ENCODE data around the gene WNK1.

Gene WNK1

DNA sequence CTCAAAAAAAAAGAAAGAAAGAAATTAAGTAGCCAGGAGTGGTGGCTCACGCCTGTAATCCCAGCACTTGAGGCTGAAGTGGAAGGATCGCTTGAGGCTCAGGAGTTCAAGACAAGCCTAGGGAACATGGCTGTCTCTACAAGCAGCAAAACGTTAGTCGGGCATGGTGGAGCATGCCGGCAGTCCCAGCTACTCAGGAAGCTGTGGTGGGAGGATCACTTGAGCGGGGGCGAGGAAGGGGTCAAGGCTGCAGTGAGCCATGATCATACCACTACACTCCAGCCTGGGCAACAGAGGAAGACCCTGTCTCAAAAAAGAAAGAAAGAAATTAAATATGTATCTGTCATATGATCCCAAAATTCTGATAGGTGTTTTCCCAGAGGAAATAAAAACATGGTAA is 191.8 kb downstream of the WNK1 start:
- DNase-seq (ENCODE audit: low spot score in 2 of 2), result no peak
- peaks cover 8% of the 10 kb centered on the region; the same call in 1 of the 2 replicates for H3K4me1 ChIP-seq
- peaks cover 34% of the 10 kb centered on the region for H3K36me3 ChIP-seq (replicated peaks)
- in situ Hi-C loops (cut with MboI; ENCODE audit: low sequenced_read_pairs), result loop anchor here (10.0 to 25.0 kb wide), 2 partner anchors 369 to 643 kb away; partner anchors contain the start of gene FBXL14
- no peak overlapping the region for H3K4me3 ChIP-seq
- no peaks in the 10 kb centered on the region for H3K27me3 ChIP-seq (ENCODE audit: low read depth)
- H3K9me3 ChIP-seq, result no peaks in the 10 kb centered on the region

DNA sequence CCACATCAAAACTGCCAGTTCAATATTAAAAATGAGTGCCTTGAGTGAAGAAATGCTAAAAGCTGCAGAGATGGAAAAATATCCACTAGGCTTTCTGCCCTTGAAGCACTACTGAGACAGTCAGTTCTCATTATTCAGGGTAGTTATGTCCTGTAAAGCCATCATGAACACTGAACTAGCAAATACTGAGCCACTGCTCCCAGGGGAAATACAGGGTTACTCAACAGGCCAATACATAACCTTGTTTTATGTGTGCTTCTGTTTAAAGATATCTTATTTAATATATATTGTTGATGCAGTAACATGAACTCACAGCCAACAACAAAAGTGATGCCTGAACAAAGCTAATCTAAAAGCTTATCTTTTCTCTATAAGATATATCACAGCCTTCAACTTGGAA is 193.8 kb downstream of the WNK1 start:
- H3K36me3 ChIP-seq (replicated peaks), result peaks cover 25% of the 10 kb centered on the region
- no peak overlapping the region for H3K4me3 ChIP-seq
- peaks cover 8% of the 10 kb centered on the region; the same call in 1 of the 2 replicates for H3K4me1 ChIP-seq
- H3K27me3 ChIP-seq (ENCODE audit: low read depth), result no peaks in the 10 kb centered on the region
- H3K9me3 ChIP-seq, result no peaks in the 10 kb centered on the region
- in situ Hi-C loops (cut with MboI; ENCODE audit: low sequenced_read_pairs), result loop anchor here (10.0 to 25.0 kb wide), 2 partner anchors 371 to 641 kb away; partner anchors contain the start of gene FBXL14
- no peak for DNase-seq (ENCODE audit: low spot score in 2 of 2)

DNA sequence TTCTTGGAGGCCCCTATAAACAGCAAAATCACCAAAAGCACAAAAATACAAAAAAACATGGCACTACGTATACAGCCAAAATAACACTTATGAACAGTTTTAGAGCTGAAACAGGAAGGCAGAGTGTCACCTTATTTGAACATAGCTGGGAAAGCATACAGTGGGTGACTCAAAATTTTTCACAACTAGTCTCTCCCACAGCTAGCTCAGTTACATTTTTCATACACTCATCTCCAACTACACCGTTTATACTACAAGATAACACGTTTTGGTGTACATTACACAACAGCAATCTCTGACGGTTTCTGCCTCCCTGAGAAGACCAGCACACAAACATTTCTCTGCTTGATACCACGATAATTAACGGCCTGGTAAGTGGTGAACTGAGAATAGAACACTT is 194.3 kb downstream of the WNK1 start:
- Histone ChIP-seq H3K27me3 (ENCODE audit: low read depth) (no peaks in the 10 kb centered on the region), H3K4me1 (peaks cover 8% of the 10 kb centered on the region; the same call in 1 of the 2 replicates), H3K9me3 (no peaks in the 10 kb centered on the region), H3K36me3 (replicated peaks) (peaks cover 22% of the 10 kb centered on the region), H3K4me3 (no peak overlapping the region)
- no peak for DNase-seq (ENCODE audit: low spot score in 2 of 2)
- in situ Hi-C loops (cut with MboI; ENCODE audit: low sequenced_read_pairs), result loop anchor here (10.0 to 25.0 kb wide), 2 partner anchors 372 to 641 kb away; partner anchors contain the start of gene FBXL14

DNA sequence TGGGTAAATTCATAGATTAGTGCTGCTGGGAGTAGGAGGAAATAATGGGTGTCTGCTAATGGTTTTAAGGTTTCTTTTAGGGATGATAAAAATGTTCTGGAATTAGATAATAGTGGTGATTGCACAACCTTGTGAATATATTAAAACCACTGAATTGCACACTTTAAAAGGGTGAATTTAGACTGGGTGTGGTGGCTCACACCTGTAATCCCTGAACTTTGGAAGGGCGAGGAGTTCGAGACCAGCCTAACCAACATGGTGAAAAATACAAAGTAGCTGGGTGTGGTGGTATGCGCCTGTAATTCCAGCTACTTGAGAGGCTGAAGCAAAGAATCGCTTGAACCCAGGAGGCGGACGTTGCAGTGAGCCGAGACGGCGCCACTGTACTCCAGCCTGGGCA is 195.9 kb downstream of the WNK1 start:
- Histone ChIP-seq H3K36me3 (replicated peaks) (peaks cover 7% of the 10 kb centered on the region), H3K4me3 (peak overlapping the region; percentile 65), H3K27me3 (ENCODE audit: low read depth) (no peaks in the 10 kb centered on the region), H3K4me1 (peaks cover 7% of the 10 kb centered on the region), H3K9me3 (no peaks in the 10 kb centered on the region)
- in situ Hi-C loops (cut with MboI; ENCODE audit: low sequenced_read_pairs), result loop anchor here (10.0 to 25.0 kb wide), 2 partner anchors 373 to 639 kb away; partner anchors contain the start of gene FBXL14
- no peak for DNase-seq (ENCODE audit: low spot score in 2 of 2)

DNA sequence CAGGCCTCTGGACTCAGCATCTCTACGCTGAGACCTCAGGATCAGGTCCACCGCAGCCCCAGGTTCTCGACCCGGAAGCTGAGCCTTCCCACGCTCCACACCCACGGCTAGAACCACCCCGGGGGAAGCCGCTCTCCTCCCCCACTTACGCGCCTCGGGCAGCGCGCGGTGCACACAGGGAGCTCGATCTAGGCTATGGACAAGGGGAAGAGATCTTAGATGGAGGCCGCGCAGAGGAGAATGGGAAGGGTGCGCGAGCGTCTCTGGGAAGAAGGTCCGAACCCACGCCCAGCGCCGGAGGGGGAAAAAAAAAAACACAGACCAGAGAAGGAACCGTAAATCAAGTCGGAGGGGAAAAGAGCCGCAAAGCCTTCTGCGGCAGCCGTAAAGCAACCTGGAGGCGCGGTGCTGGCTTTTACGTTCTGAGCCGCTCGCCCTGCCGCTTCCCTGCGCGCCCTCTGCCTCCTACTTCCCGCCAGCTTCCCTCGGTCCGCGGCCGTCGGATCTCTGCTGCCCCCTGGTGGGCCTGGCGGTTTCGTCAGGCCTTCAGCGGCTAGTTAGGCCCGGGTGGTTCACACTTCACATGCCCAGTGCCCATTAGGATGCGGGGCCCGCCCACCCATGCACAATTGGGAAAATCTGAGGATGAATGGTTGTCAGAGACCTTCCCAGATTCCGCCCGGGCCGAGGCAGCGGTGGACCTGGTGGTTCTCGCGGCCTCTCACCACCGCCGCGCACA is 197.2 kb downstream of the WNK1 start, which contains the start of gene RAD52:
Gene RAD52 (minus strand): TSS at position 242 of the 739 bp plus-strand sequence. CDS start 16,636 bp downstream, outside the sequence.
- peak within 1 kb of the TSS; percentile 65 for H3K4me3 ChIP-seq
- H3K27me3 ChIP-seq (ENCODE audit: low read depth), result no peaks in the 10 kb centered on the region
- H3K36me3 ChIP-seq (replicated peaks), result peaks cover 5% of the 10 kb centered on the region
- H3K4me1 ChIP-seq, result peaks cover 10% of the 10 kb centered on the region
- in situ Hi-C loops (cut with MboI; ENCODE audit: low sequenced_read_pairs), result loop anchor here (10.0 to 25.0 kb wide), 2 partner anchors 375 to 638 kb away; partner anchors contain the start of gene FBXL14
- no peaks in the 10 kb centered on the region for H3K9me3 ChIP-seq
- peak; percentile 96 to 98 for DNase-seq (ENCODE audit: low spot score in 2 of 2)

DNA sequence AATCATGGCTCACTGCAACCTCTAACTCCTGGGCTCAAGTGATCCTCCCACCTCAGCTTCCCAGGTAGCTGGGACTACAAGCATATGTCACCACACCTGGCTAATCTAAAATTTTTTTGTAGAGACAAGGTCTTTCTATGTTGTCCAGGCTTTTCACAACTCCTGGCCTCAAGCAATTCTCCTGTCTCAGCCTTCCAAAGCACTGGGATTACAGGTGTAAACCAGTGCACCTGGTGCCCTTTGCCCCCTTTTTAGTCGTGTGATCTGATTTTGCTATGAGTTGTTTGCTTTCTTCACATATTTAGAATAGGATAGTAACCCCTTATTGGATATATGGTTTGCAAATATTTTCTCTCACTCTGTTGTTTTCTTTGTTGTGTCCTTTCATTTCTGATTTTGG is 198.8 kb downstream of the WNK1 start:
- in situ Hi-C loops (cut with MboI; ENCODE audit: low sequenced_read_pairs), result no loop called here
- no peak overlapping the region for H3K4me3 ChIP-seq
- peaks cover 5% of the 10 kb centered on the region for H3K36me3 ChIP-seq (replicated peaks)
- H3K9me3 ChIP-seq, result no peaks in the 10 kb centered on the region
- H3K27me3 ChIP-seq (ENCODE audit: low read depth), result no peaks in the 10 kb centered on the region
- DNase-seq (ENCODE audit: low spot score in 2 of 2), result no peak
- peaks cover 10% of the 10 kb centered on the region for H3K4me1 ChIP-seq

DNA sequence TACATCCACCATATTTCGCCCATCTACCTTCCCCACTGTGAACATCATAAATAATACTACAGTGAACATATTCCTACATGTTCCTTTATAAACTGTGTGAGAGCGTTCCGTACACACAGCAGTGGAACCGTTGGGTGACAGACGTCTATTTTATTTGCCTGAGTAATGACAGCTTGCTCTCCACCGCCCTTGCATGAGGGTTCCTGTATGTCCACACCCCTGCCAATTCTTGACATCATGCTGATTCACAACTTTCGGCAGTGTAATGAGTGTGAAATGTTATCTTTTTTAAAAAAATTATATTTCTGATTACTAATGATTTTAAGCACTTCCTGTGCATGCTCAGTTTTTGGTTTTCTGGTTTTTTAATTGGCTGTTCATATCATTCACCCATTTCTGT is 201.4 kb downstream of the WNK1 start:
- H3K4me3 ChIP-seq, result no peak overlapping the region
- H3K4me1 ChIP-seq, result peaks cover 13% of the 10 kb centered on the region
- H3K36me3 ChIP-seq (replicated peaks), result no peaks in the 10 kb centered on the region; the same call in none of the 2 replicates
- H3K9me3 ChIP-seq, result no peaks in the 10 kb centered on the region
- H3K27me3 ChIP-seq (ENCODE audit: low read depth), result no peaks in the 10 kb centered on the region
- in situ Hi-C loops (cut with MboI; ENCODE audit: low sequenced_read_pairs), result no loop called here
- DNase-seq (ENCODE audit: low spot score in 2 of 2), result no peak

DNA sequence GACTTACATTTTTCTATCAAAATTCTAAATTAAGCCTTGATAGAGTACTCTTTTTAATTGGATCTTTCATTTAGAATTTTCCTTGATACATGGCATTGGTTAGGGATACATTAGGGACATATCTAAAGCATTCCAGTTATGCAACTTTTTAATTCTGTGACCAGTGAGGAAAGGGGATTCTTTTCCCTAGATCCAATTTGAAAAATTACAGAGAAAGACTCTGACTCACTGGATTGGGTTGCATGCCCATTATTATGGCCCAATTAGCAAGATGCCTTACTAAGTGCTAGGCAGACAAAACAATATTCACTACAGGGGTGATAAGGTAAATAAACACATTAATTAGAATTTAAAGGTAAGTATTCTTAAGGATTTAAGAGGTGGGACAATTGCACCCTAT is 202.4 kb downstream of the WNK1 start:
- H3K4me1 ChIP-seq, result peaks cover 19% of the 10 kb centered on the region
- no peaks in the 10 kb centered on the region for H3K27me3 ChIP-seq (ENCODE audit: low read depth)
- H3K9me3 ChIP-seq, result no peaks in the 10 kb centered on the region
- DNase-seq (ENCODE audit: low spot score in 2 of 2), result no peak
- no peak overlapping the region for H3K4me3 ChIP-seq
- H3K36me3 ChIP-seq (replicated peaks), result no peaks in the 10 kb centered on the region; the same call in 1 of the 2 replicates
- in situ Hi-C loops (cut with MboI; ENCODE audit: low sequenced_read_pairs), result no loop called here

DNA sequence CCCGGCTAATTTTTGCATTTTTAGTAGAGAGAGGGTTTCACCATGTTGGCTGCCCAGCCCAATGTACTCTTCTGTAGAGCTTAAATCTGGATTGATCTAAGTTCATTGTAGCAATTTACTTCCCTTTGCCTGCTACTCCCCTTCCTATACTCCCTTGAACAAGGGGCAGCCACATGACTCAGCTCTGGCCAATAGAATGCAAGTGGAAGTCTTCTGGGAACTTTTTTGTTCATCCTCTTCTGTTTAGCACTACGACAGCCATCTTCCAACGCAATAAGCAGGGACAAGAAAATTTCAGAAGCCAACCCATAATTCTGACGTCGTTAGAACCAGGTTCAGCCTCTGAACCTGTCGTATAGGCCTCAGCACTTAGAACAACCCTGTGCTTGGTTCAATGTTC is 203.6 kb downstream of the WNK1 start:
- Histone ChIP-seq H3K9me3 (no peaks in the 10 kb centered on the region), H3K27me3 (ENCODE audit: low read depth) (no peaks in the 10 kb centered on the region), H3K4me3 (no peak overlapping the region), H3K4me1 (peaks cover 19% of the 10 kb centered on the region), H3K36me3 (replicated peaks) (no peaks in the 10 kb centered on the region; the same call in 1 of the 2 replicates)
- DNase-seq (ENCODE audit: low spot score in 2 of 2), result no peak
- in situ Hi-C loops (cut with MboI; ENCODE audit: low sequenced_read_pairs), result no loop called here

DNA sequence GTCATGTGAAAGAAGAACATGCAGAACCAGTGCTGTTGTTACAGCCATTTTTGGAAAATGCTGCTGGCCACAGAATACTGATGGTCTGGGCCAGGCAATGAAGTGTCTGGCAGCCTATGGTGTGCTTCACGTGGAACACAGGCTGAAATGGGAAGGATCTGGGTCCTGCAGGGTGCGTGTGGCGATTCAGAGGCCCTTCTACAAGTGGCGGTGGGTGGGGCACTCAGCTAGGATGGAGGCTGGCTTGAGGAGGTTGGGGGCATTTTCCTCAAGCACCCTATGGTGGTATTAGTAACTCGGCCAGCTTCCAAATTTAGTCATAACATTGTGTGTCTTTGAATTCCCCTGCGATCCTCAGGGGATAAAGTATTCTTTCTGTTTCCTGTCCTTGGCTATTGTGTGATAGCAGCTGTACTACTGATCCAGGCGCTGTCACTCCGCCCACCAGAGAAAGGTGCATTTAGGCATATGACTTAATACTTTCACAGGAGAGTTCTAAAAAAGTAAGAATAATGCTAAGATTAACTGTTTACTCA is 206.3 kb downstream of the WNK1 start:
- H3K36me3 ChIP-seq (replicated peaks), result no peaks in the 10 kb centered on the region; the same call in 1 of the 2 replicates
- no peak overlapping the region for H3K4me3 ChIP-seq
- peaks cover 13% of the 10 kb centered on the region for H3K4me1 ChIP-seq
- H3K9me3 ChIP-seq, result no peaks in the 10 kb centered on the region
- in situ Hi-C loops (cut with MboI; ENCODE audit: low sequenced_read_pairs), result no loop called here
- DNase-seq (ENCODE audit: low spot score in 2 of 2), result peak; percentile 71 to 82
- no peaks in the 10 kb centered on the region for H3K27me3 ChIP-seq (ENCODE audit: low read depth)

All from HAP-1 (cell line).